SHP77 treated with DMSO at 0.1 percent for 48 hours (cell line): ENCODE data around the gene PLEKHM3.
"Not testable (repeated sequence)": the region's sequence is repeated elsewhere in the genome, so short reads cannot be mapped to it uniquely, and the experiment has no call there.

ENCODE experiments used
- DNase-seq: peaks from one replicate; lab custom pipeline; 2025; lab: John Stamatoyannopoulos, UW

PLEKHM3 gene

DNA sequence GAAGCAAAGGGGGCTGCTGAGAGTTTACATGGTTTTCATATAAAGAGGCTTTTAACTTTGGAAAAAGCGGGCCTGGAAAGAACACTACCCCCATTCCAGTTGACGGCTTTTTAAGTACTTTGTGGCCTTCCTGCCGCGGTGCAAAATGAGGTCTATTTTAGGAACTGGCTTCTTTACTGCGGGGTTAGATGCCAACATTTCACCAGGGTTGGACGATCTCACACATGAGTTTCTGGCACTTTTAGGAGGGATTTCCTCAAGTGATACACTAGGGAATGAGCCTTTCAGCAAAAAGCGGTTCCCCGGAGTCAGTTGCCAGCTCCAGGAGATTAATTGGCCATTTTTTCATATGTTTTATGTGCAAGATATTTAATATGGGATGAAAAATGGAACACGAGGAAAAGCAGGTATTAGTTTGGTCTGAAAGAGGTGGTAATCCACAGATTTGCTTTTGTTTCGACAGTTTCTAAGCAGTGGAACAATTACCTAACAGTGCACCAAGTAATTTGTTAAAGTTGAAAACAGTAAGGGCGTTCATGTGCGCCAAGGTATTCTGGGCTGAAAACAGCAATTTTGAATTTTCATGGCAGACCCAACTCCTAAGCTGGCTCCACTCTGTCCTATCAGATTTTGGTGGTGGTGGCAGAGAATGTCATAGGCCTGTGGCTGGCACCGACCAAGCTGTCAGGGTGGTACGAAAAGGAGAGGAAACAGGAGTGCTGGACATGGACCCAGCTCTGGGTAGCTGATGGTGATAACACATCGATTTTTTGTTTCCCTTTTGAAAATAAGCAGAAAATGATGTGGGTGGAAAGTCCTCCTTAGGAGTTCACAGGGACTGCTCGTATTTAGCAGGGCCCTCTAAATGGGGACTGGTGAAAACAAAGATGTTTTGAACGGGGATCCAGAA is 200.0 kb downstream of the PLEKHM3 start:
- DNase-seq = no peak

DNA sequence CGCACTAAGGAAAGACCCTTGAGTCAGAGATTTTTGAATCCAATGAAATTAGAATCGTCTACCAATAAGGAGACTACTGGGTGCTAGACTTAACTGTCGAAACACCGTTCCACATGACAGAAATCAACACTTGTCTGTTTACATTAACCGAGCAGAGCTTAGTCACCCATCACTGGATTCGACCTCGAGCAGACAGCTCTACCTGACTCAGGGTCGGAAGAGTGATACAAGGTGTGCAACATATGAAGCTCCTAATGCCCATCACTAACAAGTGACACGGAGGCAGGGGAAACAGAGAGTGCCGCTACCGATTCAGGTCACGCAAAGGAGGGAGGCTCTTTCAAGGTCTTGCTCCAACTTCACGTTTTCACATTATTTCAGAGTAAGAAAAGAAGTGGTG is 201.5 kb downstream of the PLEKHM3 start:
- no peak for DNase-seq

DNA sequence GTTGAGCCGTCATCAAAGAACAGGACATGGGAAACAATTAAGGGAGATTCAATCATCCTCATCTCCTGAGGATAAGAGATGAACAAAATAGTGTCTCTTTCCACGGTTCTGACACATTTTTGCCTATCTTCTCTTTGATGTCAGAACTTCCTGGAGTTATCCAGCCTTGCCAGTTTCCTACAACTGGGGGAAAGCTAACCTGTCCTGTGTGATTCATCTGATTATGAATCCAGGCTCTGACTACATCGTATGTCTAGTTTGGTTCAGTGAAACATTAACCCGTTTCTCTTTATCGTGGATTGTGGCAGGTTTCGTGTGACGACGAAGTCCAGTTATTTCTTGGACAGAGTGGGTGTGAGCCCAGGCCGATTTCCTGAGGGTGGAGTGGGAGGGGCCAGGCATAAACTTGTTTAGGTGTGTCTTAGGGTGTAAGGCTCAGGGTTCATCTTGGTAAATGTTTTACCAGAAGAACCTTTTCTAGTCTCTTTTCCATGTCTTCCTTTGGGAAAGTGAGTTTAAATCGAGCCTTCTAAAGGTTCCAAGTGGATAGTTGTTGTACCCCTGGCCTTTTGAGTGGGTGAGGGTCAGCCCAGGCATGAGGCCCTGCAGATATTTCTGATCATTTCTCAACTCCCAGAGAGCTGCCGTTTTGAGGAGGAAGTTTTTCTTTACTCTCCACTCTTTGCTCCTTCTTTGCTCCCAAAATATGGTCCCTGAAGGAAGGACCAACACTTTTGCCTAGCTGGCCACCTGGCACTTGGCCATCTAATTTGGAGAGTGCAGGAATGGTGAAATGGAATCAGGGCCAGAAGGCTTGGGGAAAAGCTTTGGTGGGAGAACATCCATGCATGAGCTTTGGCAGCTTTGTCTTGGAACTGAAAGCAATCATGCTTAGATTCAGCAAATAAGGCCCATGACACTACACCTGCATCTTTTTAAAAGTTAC is 205.2 kb downstream of the PLEKHM3 start:
- DNase-seq = no peak

DNA sequence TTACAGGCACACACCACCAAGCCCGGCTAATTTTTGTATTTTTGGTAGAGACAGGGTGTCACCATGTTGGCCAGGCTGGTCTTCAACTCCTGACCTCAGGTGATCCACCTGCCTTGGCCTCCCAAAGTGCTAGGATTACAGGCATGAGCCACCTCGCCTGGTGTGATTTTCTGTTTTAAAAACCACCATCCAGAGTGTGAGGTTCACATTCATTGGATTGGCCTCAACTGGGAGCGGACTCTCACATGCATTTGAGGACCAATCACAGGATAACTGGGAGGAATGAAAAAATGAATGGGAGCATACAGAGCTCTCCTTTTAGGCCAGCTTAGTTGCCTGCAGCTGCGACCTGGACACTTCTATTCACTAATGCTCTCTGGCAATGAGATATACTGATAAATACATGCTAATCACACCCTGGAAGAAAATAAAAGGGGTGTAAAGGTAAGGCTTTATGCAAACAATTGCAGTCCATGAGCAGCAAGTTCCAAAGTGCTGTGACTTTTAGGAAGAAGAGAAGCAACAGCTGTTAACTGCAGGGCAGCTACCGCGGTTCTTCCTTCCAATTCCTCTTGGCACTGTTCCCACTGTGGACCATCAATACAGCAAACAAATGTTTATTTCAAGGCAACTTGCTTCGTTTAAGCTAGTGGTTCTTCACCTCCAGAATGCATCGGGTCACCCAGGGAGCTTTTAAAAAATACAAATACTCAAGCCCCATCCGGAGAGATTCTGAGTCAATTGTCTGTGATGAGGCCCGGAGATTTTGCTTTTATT is 206.1 kb downstream of the PLEKHM3 start:
- no peak for DNase-seq

DNA sequence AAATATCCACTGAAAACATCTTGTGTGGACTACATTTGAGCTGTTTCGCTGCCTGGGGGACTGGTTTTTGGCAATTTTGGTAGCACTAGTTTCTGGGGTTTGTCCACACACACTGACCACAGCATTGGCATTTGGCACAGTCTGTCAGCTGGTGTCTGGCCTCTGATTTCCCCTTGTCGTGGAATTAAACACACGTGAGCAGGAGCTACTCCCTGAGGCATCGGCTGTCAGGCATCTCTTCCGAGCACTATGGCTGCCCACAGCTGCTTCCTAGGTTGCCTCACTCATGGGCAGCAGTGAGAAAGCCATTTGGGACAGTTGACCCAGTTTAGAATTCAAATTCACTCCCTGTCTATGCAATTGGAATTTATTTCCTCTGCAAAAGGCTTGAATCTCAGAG is 208.8 kb downstream of the PLEKHM3 start:
- DNase-seq = no peak

DNA sequence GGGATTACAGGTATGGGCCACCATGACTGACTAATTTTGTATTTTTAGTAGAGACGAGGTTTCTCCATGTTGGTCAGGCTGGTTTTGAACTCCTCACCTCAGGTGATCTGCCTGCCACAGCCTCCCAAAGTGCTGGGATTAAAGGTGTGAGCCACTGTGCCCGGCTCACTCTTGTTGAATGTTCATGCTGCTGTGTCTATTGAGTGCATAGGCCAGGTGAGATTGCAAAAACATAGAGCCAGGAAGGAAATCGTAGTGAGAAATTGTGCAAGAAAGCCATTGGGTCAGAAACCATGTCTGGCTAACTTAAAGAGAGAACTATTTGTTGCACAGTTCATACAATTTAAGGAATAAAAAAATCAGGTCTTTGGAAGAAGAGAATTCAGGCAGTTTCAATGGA is 210.1 kb downstream of the PLEKHM3 start:
- no peak for DNase-seq

DNA sequence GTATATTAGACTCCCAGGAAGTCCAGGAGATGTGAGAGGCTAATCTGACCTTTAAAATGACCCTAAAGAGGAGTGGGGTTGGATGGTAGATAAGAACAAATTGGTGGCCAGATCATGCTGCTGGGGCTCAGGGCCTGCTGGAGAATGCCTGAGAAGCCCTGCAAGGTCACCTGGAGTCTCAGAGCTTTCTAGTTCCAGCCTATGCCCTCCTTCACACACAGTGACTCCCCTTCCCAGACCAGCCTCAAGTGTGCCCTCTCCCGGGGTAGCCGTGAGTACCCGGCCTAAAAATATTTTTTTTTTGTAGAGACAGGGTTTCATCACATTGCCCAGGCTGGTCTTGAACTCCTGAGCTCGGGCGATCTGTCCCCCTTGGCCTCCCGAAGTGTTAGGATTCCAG is 211.4 kb downstream of the PLEKHM3 start:
- DNase-seq = no peak

DNA sequence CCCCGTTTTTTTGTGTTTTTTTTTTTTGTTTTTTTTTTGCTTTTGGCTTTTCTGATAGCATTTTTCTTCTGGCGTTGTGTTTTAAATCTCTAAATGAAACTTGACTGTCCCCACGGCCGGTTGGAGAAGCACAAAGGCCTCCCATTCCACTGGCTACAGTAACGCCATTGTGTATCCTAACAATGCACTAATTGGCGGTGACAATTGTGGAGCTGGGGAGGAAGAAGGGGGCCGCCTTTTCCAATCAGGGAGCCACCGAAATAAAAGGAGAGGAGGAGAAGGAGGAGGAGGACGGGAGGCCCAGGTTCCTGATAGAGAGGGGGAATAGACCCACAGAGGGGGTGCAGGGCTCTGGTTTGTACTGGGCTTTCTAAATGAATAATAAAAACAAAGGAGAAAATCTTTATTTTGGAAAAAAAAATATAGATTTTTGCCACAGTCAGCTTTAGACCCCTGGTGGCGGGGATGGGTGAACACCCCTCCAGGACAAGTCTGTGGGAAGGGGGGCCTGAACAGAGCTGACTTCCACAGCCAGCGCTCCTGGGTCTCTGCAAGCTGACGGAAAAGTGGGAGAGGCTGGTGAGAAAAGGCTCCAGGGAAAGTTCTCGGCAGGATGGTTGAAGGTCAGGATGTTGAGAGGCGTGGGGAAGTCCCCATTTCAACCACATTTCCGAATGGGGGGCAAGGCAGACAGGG is 212.0 kb downstream of the PLEKHM3 start:
- no peak for DNase-seq

DNA sequence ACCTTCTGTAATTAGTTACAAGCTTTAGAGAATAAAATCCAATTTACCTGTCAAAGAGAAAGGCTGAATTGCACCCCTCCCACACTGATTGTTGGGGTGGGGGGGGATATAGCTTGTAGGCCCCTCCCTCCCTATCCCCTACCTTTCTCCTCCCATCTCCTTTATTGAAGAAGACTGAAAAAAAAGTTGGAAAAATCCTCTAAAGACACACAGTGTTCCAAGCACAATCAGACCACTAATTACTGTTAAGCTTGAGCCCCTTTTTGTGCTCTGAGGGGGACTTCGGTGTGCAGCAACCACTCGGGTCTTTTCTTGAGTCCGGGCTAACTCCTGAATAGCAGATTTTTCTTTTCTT is 212.6 kb downstream of the PLEKHM3 start:
- DNase-seq = no peak

DNA sequence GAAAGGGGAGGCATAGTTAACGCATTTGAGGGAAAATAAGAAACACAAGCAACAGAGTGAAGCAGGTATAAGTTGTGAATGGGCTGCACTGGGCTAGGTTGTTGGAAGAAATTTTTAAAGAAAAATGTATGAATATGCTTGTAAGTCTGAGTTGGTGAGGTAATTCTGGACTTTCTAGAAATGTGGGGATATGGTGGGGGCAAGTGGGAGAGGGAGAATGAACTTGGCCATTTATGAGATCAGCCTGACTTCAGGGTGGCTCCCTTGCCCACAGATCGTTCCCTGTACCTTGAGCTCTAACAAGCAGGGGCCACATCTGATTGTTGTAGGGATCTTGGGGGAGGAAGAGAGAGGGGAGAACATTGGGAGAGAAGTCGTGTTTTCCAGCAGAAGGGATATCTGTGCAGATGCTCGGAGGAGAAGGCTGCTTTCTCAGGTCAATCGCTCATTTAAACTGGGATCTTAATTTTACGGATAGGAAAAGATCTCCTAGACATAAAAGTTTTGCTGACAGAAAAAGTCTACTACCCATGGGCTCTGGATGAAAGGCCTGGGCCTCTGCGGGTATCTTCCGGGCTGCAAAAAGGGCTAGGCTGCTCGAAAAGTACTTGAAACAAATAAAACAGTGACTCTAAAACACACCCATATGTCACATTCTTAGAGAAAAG is 213.1 kb downstream of the PLEKHM3 start:
- no peak for DNase-seq

DNA sequence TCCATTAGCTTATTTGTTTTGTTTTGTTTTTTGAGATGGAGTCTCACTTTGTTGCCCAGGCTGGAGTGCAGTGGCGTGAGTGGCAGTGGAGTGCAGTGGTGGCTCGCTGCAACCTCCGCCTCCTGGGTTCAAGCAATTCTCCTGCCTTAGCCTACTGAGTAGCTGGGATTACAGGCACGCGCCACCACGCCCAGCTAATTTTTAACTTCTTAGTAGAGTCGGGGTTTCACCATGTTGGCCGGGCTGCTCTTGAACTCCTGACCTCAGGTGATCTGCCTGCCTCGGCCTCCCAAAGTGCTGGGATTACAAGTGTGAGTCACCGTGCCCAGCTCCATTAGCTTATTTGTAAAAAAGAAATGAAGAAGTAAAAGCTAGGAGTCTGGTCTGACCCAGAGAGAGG is 213.7 kb downstream of the PLEKHM3 start:
- not testable (repeated sequence) for DNase-seq

DNA sequence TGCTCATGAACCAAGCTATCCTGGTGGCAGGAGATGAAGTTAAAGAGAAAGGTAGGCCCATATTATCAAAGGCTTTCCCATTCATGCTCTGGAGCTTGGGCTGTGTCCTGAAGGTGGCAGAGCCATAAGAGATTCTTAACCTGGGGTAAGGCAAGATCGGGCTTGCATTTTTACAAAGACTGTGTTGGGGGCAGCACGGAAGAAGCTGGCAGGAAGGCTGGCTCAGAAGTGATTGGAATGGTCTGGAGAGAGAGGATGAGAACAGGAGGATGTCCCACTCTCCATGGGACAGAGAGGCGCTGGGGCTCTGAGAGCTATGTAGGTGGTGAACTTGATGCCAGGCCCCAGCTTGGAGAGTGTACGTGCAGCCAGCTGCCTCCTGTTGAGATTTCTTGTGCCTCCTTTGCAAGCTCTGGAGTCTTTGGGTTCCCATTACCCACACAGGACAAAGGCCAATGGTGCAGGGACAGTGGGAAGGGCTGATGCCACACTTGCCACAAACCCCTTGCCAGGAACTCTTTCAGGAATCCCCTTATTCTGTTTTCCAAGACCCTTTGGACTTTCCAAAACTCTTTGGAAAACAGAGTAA is 215.0 kb downstream of the PLEKHM3 start:
- DNase-seq = no peak

DNA sequence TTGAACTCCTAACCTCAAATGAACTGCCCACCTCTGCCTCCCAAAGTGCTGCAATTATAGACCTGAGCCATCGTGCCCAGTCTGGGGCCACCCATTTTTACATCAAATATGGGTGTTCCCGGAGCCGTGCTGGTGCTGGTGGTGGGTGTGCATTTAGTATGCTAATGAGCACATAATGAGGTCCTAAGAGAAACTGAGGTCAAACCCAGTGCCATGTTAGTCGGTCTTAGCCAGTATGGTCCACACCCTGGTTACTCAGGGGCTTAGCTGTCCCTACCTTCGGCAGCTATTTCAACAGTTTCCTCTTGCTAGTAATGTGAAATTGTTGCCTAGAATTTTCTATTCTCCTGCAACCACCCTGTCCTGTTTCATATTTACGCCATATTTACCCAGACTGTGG is 217.2 kb downstream of the PLEKHM3 start:
- no peak for DNase-seq

DNA sequence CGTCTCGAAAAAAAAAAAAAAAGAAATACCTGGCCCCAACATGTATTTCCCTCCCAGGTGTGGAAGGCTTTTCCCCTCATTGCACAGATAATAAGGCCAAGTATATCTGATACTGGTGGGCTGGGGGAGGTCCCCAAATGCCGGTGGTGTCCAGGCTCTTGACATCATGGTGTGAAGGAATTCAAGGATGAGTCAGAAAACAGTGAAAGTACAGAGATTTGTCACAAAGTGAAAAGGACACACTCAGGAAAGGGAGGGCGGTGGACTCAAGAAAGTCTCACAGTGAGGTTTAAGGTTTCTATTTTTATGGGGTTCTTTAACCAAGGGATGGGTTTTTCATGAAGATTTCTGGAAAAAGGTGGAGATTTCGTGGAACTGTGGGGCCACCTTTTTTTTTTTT is 217.8 kb downstream of the PLEKHM3 start:
- no peak for DNase-seq

DNA sequence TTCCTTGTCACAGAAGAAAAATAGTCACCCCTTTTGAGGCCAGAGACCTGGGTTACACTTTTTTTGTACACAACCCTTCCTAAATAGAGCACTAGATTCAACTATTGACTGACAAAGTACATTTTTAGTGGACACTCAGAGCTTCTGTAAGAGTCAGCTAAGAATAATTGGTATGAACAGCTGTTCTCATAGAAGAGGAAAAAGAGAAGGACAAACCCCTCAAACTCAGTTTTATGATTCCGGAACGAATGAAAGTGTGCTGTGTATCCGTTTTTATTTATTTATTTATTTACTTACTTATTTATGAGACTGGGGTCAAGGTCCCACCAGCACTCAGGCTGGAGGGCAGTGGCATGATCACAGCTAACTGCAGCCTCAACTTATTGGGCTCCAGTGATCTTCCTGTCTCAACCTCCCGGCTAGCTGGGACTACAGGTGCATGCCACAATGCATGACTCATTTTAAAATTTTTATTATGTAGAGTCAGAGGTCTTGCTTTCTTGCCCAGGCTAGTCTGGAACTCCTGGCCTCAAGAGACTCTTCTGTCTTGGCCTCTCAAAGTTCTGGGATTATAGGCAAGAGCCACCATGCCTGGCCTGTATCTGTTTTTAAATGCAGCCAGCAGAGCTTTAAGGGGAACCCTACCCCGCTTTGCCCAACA is 219.6 kb downstream of the PLEKHM3 start:
- no peak for DNase-seq

DNA sequence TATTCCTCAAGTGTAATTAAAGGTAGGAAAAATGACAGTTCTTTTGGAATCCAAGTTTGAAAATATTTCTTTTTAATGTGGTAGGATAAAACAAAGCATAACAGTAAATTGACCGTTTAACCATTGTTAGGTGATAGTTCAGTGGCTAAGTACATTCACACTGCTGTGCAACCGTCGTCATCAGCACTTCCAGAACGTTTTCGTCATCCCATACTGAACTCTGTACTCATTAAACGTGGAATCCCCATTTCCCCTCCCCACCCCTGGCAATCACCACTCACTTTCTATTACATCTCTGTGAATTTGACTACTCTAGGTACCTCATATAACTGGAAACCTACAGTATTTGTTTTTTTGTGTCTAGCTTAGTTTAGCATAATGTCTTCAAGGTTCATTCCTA is 222.7 kb downstream of the PLEKHM3 start:
- no peak for DNase-seq

DNA sequence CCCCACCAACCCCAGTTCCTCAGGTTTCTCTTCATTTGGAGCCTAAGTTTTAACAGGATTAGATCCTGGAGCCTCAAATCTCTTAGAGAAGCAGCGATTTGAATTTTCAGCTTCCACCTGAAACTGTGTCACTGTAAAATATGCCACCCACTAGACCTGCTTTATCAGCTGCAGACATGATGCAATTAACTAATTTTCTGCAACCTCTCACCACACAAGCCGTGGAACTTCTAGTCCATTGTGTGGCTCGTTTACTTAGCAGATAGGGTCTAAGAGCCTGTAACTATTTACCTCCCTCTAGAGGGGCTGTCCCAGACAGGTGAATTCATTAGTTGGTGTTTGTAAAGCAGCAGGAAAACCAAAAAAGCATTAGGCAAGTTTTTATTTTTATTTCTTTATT is 224.1 kb downstream of the PLEKHM3 start:
- no peak for DNase-seq

DNA sequence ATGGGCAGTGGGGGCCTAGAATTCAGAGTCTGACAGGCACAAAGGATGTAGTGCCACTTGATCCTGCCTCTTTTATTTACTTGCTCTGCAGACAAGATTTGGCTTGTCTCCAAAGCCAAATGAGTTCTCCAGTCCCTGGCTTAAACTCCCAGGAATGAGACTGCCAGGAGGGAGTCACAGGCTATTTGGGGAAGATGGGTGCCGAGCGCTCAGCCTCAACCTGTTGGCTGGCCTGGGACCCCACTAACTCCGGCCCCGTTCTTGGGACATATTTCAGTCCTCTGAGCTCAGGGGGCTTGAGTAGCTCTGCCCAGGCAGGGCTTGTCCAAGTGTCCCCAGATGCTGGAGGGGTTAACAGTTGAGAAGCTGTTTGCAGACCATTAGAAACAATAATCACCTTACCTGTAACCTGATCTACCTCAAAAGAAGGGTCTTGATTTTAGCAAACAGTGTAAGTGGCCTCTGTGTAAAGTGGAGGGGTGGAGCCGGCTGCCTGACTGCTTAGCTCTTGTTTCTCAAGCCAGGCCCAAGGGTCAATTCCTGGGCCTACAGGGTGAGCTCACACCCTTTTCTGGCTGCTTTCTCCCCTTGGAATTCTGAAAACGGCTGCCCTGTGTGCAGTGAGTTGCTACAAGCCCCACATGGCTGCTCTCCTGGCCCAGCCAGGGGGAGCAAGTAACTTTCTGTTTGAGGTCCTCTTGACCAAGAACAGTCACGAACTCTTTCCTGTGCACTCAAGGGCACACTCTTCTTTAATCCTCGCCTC is 228.6 kb downstream of the PLEKHM3 start:
- peak; percentile 83 for DNase-seq

DNA sequence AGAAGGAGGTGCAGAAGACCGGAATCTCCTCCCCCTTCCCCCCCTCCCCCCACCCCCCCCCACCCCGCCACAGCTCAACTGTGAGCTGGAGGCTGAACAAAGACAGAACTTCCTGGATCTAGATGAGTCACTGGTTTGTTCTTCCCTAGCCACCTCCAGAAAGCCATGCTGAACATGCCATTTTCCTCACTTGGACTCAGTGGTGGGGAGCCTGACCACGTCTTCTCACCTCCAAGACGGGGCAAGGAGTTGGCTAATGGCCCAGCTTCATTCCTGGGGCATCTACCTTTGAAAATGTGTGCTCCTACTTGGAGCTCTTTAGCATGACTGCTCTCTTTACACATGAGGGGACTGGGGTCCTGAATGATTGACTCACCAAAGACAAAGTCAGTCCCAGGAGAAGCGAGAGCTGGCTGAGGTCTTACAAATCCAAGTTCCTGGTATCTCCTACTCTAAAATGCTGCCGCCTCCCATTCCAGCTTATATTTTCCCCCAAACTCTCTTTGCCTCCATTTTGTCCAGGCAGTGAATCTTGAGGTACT is 233.0 kb downstream of the PLEKHM3 start:
- no peak for DNase-seq
